IMR-90 (cell line): Measurements from ENCODE around the gene HIPK3. TPM values are rescaled to one million over a fixed set of nuclear protein-coding genes. Genes with fewer than 3 reads are reported as not detected.

Experiments
- ATAC-seq: fragments of 200-7000 bp; cut with Tn5 transposase; 2 replicates; pipeline ENCODE4 v1.9.1; 2020; ENCODE audit warnings: low read depth, mild to moderate bottlenecking, moderate library complexity
- BruUV-seq: library from RNA; stranded (reverse); fragments of 400-500 nt; replicated peaks from 2 replicates; lab custom pipeline; 2021; lab: Mats Ljungman, UMichigan
- CTCF ChIA-PET: fragments of 300-600 bp; formaldehyde crosslinking; extraction: SDS; loops from one replicate; lab custom pipeline; 2021; ENCODE audit warnings: antibody characterized with exemption; lab: Yijun Ruan, JAX
- POLR2A ChIA-PET: fragments of 300-600 bp; sonication (Branson Sonifier 250); formaldehyde crosslinking; loops from one replicate; lab custom pipeline; 2022; ENCODE audit warnings: antibody characterized with exemption; ENCODE audit not compliant: unreplicated experiment; lab: Charles Lee
- DNase-seq: peaks from one replicate; pipeline ENCODE4 v3.0.0; 2013
- H2AFZ ChIP-seq: replicated peaks from 2 replicates; pipeline ENCODE3; 2013; ENCODE audit warnings: low read length, mild to moderate bottlenecking; ENCODE audit not compliant: poor library complexity
- H2AK5ac ChIP-seq: 2 replicates; pipeline ENCODE4 v1.6.1; 2013; ENCODE audit warnings: low read depth, low read length, inconsistent platforms
- H2AK9ac ChIP-seq: replicated peaks from 2 replicates; pipeline ENCODE3; 2013; ENCODE audit warnings: mild to moderate bottlenecking, low read depth, low read length, moderate library complexity; ENCODE audit not compliant: poor library complexity
- H2BK120ac ChIP-seq: 2 replicates; pipeline ENCODE4 v1.6.1; 2013; ENCODE audit warnings: low read depth, low read length, inconsistent platforms
- H2BK15ac ChIP-seq: 3 replicates; pipeline ENCODE4 v1.6.1; 2013; ENCODE audit warnings: low read depth, low read length, inconsistent platforms
- H2BK20ac ChIP-seq: 2 replicates; pipeline ENCODE4 v1.6.1; 2013; ENCODE audit warnings: low read depth, mild to moderate bottlenecking, inconsistent platforms, low read length, moderate library complexity
- H2BK5ac ChIP-seq: 2 replicates; pipeline ENCODE4 v1.6.1; 2013; ENCODE audit warnings: mild to moderate bottlenecking, low read depth, low read length, inconsistent platforms; ENCODE audit not compliant: poor library complexity, severe bottlenecking
- H3K14ac ChIP-seq: replicated peaks from 2 replicates; pipeline ENCODE4 v1.6.1; 2013; ENCODE audit warnings: low read depth, low read length, inconsistent platforms
- H3K18ac ChIP-seq: 2 replicates; pipeline ENCODE4 v1.6.1; 2013; ENCODE audit warnings: low read depth, low read length, control low read depth
- H3K23ac ChIP-seq: 2 replicates; pipeline ENCODE4 v1.6.1; 2013; ENCODE audit warnings: low read depth, low read length, inconsistent platforms
- H3K27ac ChIP-seq: 2 replicates; pipeline ENCODE4 v1.5.1; 2013; ENCODE audit warnings: mild to moderate bottlenecking, control low read depth, low read length; ENCODE audit not compliant: insufficient read depth
- H3K27me3 ChIP-seq: 2 replicates; pipeline ENCODE4 v1.6.1; 2013; ENCODE audit warnings: low read length; ENCODE audit not compliant: control insufficient read depth, insufficient read depth
- H3K36me3 ChIP-seq: 2 replicates; pipeline ENCODE4 v1.6.1; 2013; ENCODE audit warnings: low read length, mixed read lengths; ENCODE audit not compliant: control insufficient read depth, insufficient read depth
- H3K4ac ChIP-seq: 2 replicates; pipeline ENCODE4 v1.6.1; 2013; ENCODE audit warnings: low read depth, low read length, inconsistent platforms
- H3K4me1 ChIP-seq: 2 replicates; pipeline ENCODE4 v1.6.1; 2013; ENCODE audit warnings: low read length, mixed read lengths; ENCODE audit not compliant: control insufficient read depth, insufficient read depth
- H3K4me2 ChIP-seq: 2 replicates; pipeline ENCODE4 v1.6.1; 2013; ENCODE audit warnings: low read depth, mild to moderate bottlenecking, control low read depth, low read length, moderate library complexity
- H3K4me3 ChIP-seq: 2 replicates; pipeline ENCODE4 v1.5.1; 2013; ENCODE audit warnings: low read depth, mild to moderate bottlenecking, control low read depth, low read length, moderate library complexity; ENCODE audit not compliant: insufficient read depth
- H3K56ac ChIP-seq: 2 replicates; pipeline ENCODE4 v1.6.1; 2013; ENCODE audit warnings: low read length, inconsistent platforms; ENCODE audit not compliant: insufficient read depth; ENCODE audit errors: extremely low read depth
- H3K79me1 ChIP-seq, 2 experiments: 2 replicates each; pipeline ENCODE4 v1.6.1; 2013; ENCODE audit warnings: low read length in 2 of 2, inconsistent platforms in 1 of 2, low read depth in 1 of 2
- H3K9ac ChIP-seq: 2 replicates; pipeline ENCODE4 v1.6.1; 2013; ENCODE audit warnings: low read depth, low read length, control low read depth
- H3K9me1 ChIP-seq: 2 replicates; pipeline ENCODE4 v1.6.1; 2013; ENCODE audit warnings: low read length, inconsistent platforms; ENCODE audit not compliant: insufficient read depth
- H3K9me3 ChIP-seq: 2 replicates; pipeline ENCODE4 v1.6.1; 2013; ENCODE audit warnings: low read length; ENCODE audit not compliant: control insufficient read depth, insufficient read depth
- H4K20me1 ChIP-seq: 2 replicates; pipeline ENCODE4 v1.6.1; 2013; ENCODE audit warnings: low read length, inconsistent platforms; ENCODE audit not compliant: insufficient read depth
- H4K5ac ChIP-seq: 2 replicates; pipeline ENCODE4 v1.6.1; 2013; ENCODE audit warnings: mild to moderate bottlenecking, low read depth, low read length, control low read depth
- H4K8ac ChIP-seq, 2 experiments: 2 replicates each; pipeline ENCODE4 v1.6.1; 2013; ENCODE audit warnings: low read depth in 2 of 2, low read length in 2 of 2, control low read depth in 1 of 2, inconsistent platforms in 1 of 2
- H4K91ac ChIP-seq: 2 replicates; pipeline ENCODE4 v1.6.1; 2013; ENCODE audit warnings: low read depth, low read length, inconsistent platforms; ENCODE audit not compliant: insufficient read depth
- CEBPB ChIP-seq: IDR thresholded peaks from 2 replicates; pipeline ENCODE4 v1.6.1; 2012; ENCODE audit warnings: low read depth, low read length, improper control_type of control experiment
- FOS ChIP-seq: fragments of 150-350 bp; IDR thresholded peaks from 2 replicates; pipeline ENCODE4 v1.6.1; 2016; ENCODE audit warnings: low read depth, low read length
- MAZ ChIP-seq: IDR thresholded peaks from 2 replicates; pipeline ENCODE4 v1.6.1; 2012; ENCODE audit warnings: low read depth, mild to moderate bottlenecking, low read length, improper control_type of control experiment, moderate library complexity, borderline replicate concordance
- WGBS, 2 experiments: methylation state at CpG; one replicate each; pipeline versions ENCODE4 v1.1.5 to v1.1.7; 2013; ENCODE audit warnings: missing lambda C conversion rate in 2 of 2; ENCODE audit not compliant: insufficient read length in 1 of 2; ENCODE audit errors: extremely low coverage in 2 of 2; 5-methylcytosine and 5-hydroxymethylcytosine counted together
- dilution Hi-C: fragments of 300-500 bp; cut with HindIII; formaldehyde crosslinking; loops from one replicate; pipeline ENCODE4 v1.14.3; 2018; ENCODE audit warnings: low sequenced_read_pairs; ENCODE audit not compliant: unreplicated experiment
- in situ Hi-C: fragments of 300-500 bp; cut with MboI; formaldehyde crosslinking; loops from 3 replicates; pipeline ENCODE4 v1.14.3; 2019; ENCODE audit warnings: low sequenced_read_pairs, inconsistent platforms, mixed read lengths
- intact Hi-C: fragments of 100-400 bp; cut with micrococcal nuclease; formaldehyde crosslinking; loops from 2 replicates; pipeline ENCODE4 v1.10.0; 2022
- polyA plus RNA-seq, 3 experiments: library from polyadenylated mRNA; depleted of rRNA; stranded (reverse); fragments of >200 nt; gene quantifications; 2 replicates each; pipeline ENCODE4 v1.2.3, GENCODE V29; 2012; ENCODE audit warnings: low replicate concordance in 1 of 3
- total RNA-seq: library from RNA; depleted of rRNA; stranded (reverse); fragments of >200 nt; gene quantifications from 2 replicates; pipeline ENCODE4 v1.2.3, GENCODE V29; 2012

HIPK3 gene
- total and polyA plus RNA-seq, 2 of the 4 experiments (the other 2 are of a cell fraction) = 8.3 to 103 TPM

DNA sequence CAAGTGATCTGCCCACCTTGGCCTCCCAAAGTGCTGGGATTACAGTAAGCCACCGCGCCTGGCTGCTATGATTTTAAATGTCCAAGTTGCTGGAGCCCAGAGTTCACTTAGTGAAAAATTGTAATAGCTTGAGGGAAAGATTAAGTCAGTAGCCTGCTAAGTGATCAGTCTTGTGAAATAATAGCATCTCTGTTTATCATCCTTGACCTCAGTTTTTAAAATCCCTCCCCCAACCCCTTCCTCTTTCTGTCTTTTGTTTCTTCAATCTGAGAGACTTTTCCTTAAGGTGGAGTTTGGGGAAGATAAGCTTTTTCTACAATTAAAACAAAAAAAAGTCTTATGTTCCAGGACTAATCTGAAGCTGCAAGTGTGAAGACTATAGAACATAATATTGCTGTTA is 6.4 kb downstream of the HIPK3 start:
- CTCF ChIA-PET = no interaction called here

More for the DNA sequence above, 6.4 kb downstream of the HIPK3 start:
- H3K23ac ChIP-seq = no peak overlapping the region
- H3K9ac ChIP-seq = no peak overlapping the region
- no peak for ATAC-seq
- H2AK9ac ChIP-seq = no peak overlapping the region
- H3K27me3 ChIP-seq = no peaks in the 10 kb centered on the region
- no TSS peak for BruUV-seq
- no peak overlapping the region for H3K4ac ChIP-seq
- in situ Hi-C loops = no loop called here
- H3K14ac ChIP-seq = no peak overlapping the region
- no peak overlapping the region for H2BK5ac ChIP-seq
- no peak overlapping the region for H3K27ac ChIP-seq
- no peaks in the 10 kb centered on the region for H3K36me3 ChIP-seq
- TF ChIP-seq CEBPB (peak; percentile 39; the same call in 1 of the 2 replicates), FOS (no peak), MAZ (no peak)
- H2BK120ac ChIP-seq = no peak overlapping the region
- POLR2A ChIA-PET = no interaction called here
- H2AK5ac ChIP-seq = no peak overlapping the region
- no peak overlapping the region for H3K4me3 ChIP-seq
- dilution Hi-C loops = no loop called here
- H3K9me3 ChIP-seq = no peaks in the 10 kb centered on the region
- no peak overlapping the region for H2AFZ ChIP-seq
- no peak for DNase-seq
- H3K56ac ChIP-seq = no peak overlapping the region
- H4K8ac ChIP-seq = no peak overlapping the region
- no peak overlapping the region for H3K18ac ChIP-seq
- no peak overlapping the region for H2BK20ac ChIP-seq
- peaks cover 94% of the 10 kb centered on the region for H4K20me1 ChIP-seq
- peaks cover 6% of the 10 kb centered on the region for H3K4me1 ChIP-seq
- peak overlapping the region; percentile 41; the same call in 1 of the 2 replicates for H3K4me2 ChIP-seq
- intact Hi-C loops = no loop called here
- peaks cover 18% of the 10 kb centered on the region for H3K9me1 ChIP-seq
- H4K91ac ChIP-seq = no peak overlapping the region
- H2BK15ac ChIP-seq = no peak overlapping the region
- H4K5ac ChIP-seq = no peak overlapping the region
- peaks cover 0 to 52% of the 10 kb centered on the region in 2 experiments; a peak in 3 of 4 replicates for H3K79me1 ChIP-seq
- WGBS, 2 experiments = no CpG with 5 or more reads among the region's 2 CpGs
